H9 (cell line): ENCODE data around the gene COL18A1. TPM values are rescaled to one million over a fixed set of nuclear protein-coding genes. Genes with fewer than 3 reads are reported as not detected.
A peak's percentile ranks its signal among the peaks of the same experiment; 100 is the strongest.

Experiments
- DNase-seq: peaks from one replicate; pipeline ENCODE4 v3.0.0-alpha.2; 2017
- H2AFZ ChIP-seq: one replicate; pipeline ENCODE4 v1.6.1; 2013; ENCODE audit warnings: mild to moderate bottlenecking, low read length, control low read depth, moderate library complexity
- H2AK5ac ChIP-seq: 2 replicates; pipeline ENCODE4 v1.6.1; 2013; ENCODE audit warnings: low read length, control low read depth, mixed read lengths; ENCODE audit not compliant: insufficient read length
- H2BK120ac ChIP-seq: one replicate; pipeline ENCODE4 v1.6.1; 2013; ENCODE audit warnings: low read depth, mild to moderate bottlenecking, low read length, control low read depth, inconsistent platforms; ENCODE audit not compliant: poor library complexity, severe bottlenecking
- H2BK12ac ChIP-seq: 2 replicates; pipeline ENCODE4 v1.6.1; 2013; ENCODE audit warnings: low read length, control low read depth, mixed read lengths, low read depth; ENCODE audit not compliant: insufficient read length
- H2BK15ac ChIP-seq: 2 replicates; pipeline ENCODE4 v1.6.1; 2013; ENCODE audit warnings: low read depth, low read length, control low read depth
- H2BK20ac ChIP-seq: one replicate; pipeline ENCODE4 v1.6.1; 2013; ENCODE audit warnings: low read depth, mild to moderate bottlenecking, low read length, control low read depth, inconsistent platforms; ENCODE audit not compliant: poor library complexity, severe bottlenecking
- H2BK5ac ChIP-seq: 2 replicates; pipeline ENCODE4 v1.6.1; 2013; ENCODE audit warnings: low read length, control low read depth, mixed read lengths; ENCODE audit not compliant: insufficient read length
- H3K14ac ChIP-seq: 2 replicates; pipeline ENCODE4 v1.6.1; 2013; ENCODE audit warnings: low read length, control low read depth; ENCODE audit not compliant: insufficient read depth
- H3K18ac ChIP-seq: 2 replicates; pipeline ENCODE4 v1.6.1; 2013; ENCODE audit warnings: low read depth, mild to moderate bottlenecking, mixed read lengths, low read length, control low read depth; ENCODE audit not compliant: insufficient read length
- H3K23ac ChIP-seq: 2 replicates; pipeline ENCODE4 v1.6.1; 2013; ENCODE audit warnings: low read length, control low read depth, mixed read lengths, low read depth; ENCODE audit not compliant: insufficient read length
- H3K23me2 ChIP-seq: 2 replicates; pipeline ENCODE4 v1.6.1; 2013; ENCODE audit warnings: low read depth, mild to moderate bottlenecking, mixed read lengths, low read length, control low read depth; ENCODE audit not compliant: insufficient read length, poor library complexity, severe bottlenecking
- H3K27ac ChIP-seq: 2 replicates; pipeline ENCODE4 v1.5.1; 2013; ENCODE audit warnings: low read length, control low read depth, mixed read lengths, low read depth; ENCODE audit not compliant: insufficient read length
- H3K27me3 ChIP-seq: 2 replicates; pipeline ENCODE4 v1.6.1; 2013; ENCODE audit warnings: low read length, control low read depth, inconsistent platforms; ENCODE audit not compliant: insufficient read depth
- H3K4ac ChIP-seq: 2 replicates; pipeline ENCODE4 v1.6.1; 2013; ENCODE audit warnings: low read depth, mild to moderate bottlenecking, control low read depth, inconsistent platforms, low read length, moderate library complexity
- H3K4me1 ChIP-seq: 2 replicates; pipeline ENCODE4 v1.6.1; 2013; ENCODE audit warnings: low read length, control low read depth, inconsistent platforms; ENCODE audit not compliant: insufficient read depth
- H3K4me2 ChIP-seq: 2 replicates; pipeline ENCODE4 v1.6.1; 2013; ENCODE audit warnings: low read length, control low read depth, mixed read lengths; ENCODE audit not compliant: insufficient read length, insufficient read depth
- H3K56ac ChIP-seq: 2 replicates; pipeline ENCODE4 v1.6.1; 2013; ENCODE audit warnings: low read depth, mild to moderate bottlenecking, mixed read lengths, low read length, control low read depth; ENCODE audit not compliant: insufficient read length
- H3K79me1 ChIP-seq: 2 replicates; pipeline ENCODE4 v1.6.1; 2013; ENCODE audit warnings: low read depth, mild to moderate bottlenecking, moderate library complexity, low read length, control low read depth, inconsistent platforms; ENCODE audit not compliant: insufficient read depth, poor library complexity, severe bottlenecking
- H3K79me2 ChIP-seq: 2 replicates; pipeline ENCODE4 v1.6.1; 2013; ENCODE audit warnings: low read length, control low read depth, inconsistent platforms; ENCODE audit not compliant: insufficient read depth
- H3K9ac ChIP-seq: 2 replicates; pipeline ENCODE4 v1.6.1; 2013; ENCODE audit warnings: low read length, control low read depth, mixed read lengths; ENCODE audit not compliant: insufficient read length; ENCODE audit errors: extremely low read depth
- H3K9me3 ChIP-seq: one replicate; pipeline ENCODE4 v1.6.1; 2013; ENCODE audit warnings: low read depth, low read length, inconsistent platforms; ENCODE audit not compliant: control insufficient read depth
- H3T11ph ChIP-seq: one replicate; pipeline ENCODE4 v1.6.1; 2013; ENCODE audit warnings: mild to moderate bottlenecking, low read length, control low read depth, inconsistent platforms
- H4K20me1 ChIP-seq: one replicate; pipeline ENCODE4 v1.6.1; 2013; ENCODE audit not compliant: control insufficient read depth, insufficient read length, insufficient read depth
- H4K5ac ChIP-seq: 2 replicates; pipeline ENCODE4 v1.6.1; 2013; ENCODE audit warnings: low read depth, mild to moderate bottlenecking, mixed read lengths, low read length, control low read depth; ENCODE audit not compliant: insufficient read length
- H4K8ac ChIP-seq: replicated peaks from 2 replicates; pipeline ENCODE4 v1.6.1; 2013; ENCODE audit warnings: low read length, control low read depth, mixed read lengths, low read depth; ENCODE audit not compliant: insufficient read length
- H4K91ac ChIP-seq: 2 replicates; pipeline ENCODE4 v1.6.1; 2013; ENCODE audit warnings: low read depth, mild to moderate bottlenecking, moderate library complexity, mixed read lengths, low read length, control low read depth; ENCODE audit not compliant: insufficient read length
- H3K27ac Mint-ChIP-seq, 3 experiments: 2 replicates in 2 of 3; 3 replicates in 1 of 3; pipeline ENCODE4 v1.8.0; 2020 to 2021; ENCODE audit warnings: mixed read lengths in 3 of 3, mild to moderate bottlenecking in 1 of 3, moderate library complexity in 1 of 3
- H3K27me3 Mint-ChIP-seq: 2 replicates; pipeline ENCODE4 v1.8.0; 2021; ENCODE audit warnings: low read depth, mild to moderate bottlenecking, moderate library complexity, mixed read lengths
- H3K36me3 Mint-ChIP-seq, 3 experiments: 2 replicates in 2 of 3; 3 replicates in 1 of 3; pipeline ENCODE4 v1.8.0; 2020 to 2021; ENCODE audit warnings: low read depth in 3 of 3, mixed read lengths in 3 of 3; ENCODE audit not compliant: insufficient read depth in 1 of 3
- H3K4me1 Mint-ChIP-seq, 2 experiments: 2 replicates each; pipeline ENCODE4 v1.8.0; 2020; ENCODE audit warnings: mixed read lengths in 2 of 2
- H3K4me3 Mint-ChIP-seq, 2 experiments: 2 replicates in 1 of 2; 3 replicates in 1 of 2; pipeline ENCODE4 v1.8.0; 2020 to 2021; ENCODE audit warnings: mild to moderate bottlenecking in 2 of 2, mixed read lengths in 2 of 2, moderate library complexity in 1 of 2
- H3K9me3 Mint-ChIP-seq, 2 experiments: 2 replicates in 1 of 2; 3 replicates in 1 of 2; pipeline ENCODE4 v1.8.0; 2020; ENCODE audit warnings: mild to moderate bottlenecking in 2 of 2, mixed read lengths in 2 of 2, moderate library complexity in 1 of 2
- CTCF ChIP-seq: fragments of 200-600 bp; sonication (generic); conservative IDR thresholded peaks from 3 replicates; pipeline ENCODE4 v1.8.0; 2021; ENCODE audit warnings: antibody characterized with exemption, mild to moderate bottlenecking
- WGBS: extraction: QIAGEN DNeasy Blood & Tissue Kit; methylation state at CpG from one replicate; pipeline ENCODE4 v1.1.7; 2013; ENCODE audit warnings: missing lambda C conversion rate, low lambda C conversion rate, mixed read lengths; ENCODE audit not compliant: insufficient read length; ENCODE audit errors: extremely low coverage; 5-methylcytosine and 5-hydroxymethylcytosine counted together
- total RNA-seq: library from RNA; stranded (reverse); gene quantifications from 2 replicates; pipeline ENCODE4 v1.2.1, GENCODE V29; 2021

COL18A1 gene
- total RNA-seq, 1 experiment from 2014 or later = 232 TPM

GRCh38 chr21:45487161-45487806 lies 82.3 kb downstream of the COL18A1 start:
- Histone ChIP-seq H3K27me3 (no peaks in the 10 kb centered on the region), H3T11ph (no peak overlapping the region), H3K4me2 (no peak overlapping the region), H4K91ac (no peak overlapping the region), H2BK5ac (no peak overlapping the region), H3K9ac (no peak overlapping the region), H4K5ac (no peak overlapping the region), H3K23me2 (no peaks in the 10 kb centered on the region), H3K14ac (no peak overlapping the region), H3K4ac (no peak overlapping the region), H2AK5ac (no peak overlapping the region), H2BK15ac (no peak overlapping the region), H3K23ac (no peak overlapping the region), H3K56ac (no peak overlapping the region), H2BK20ac (no peak overlapping the region), H3K9me3 (no peaks in the 10 kb centered on the region), H3K27ac (no peak overlapping the region), H4K8ac (no peak overlapping the region), H4K20me1 (no peaks in the 10 kb centered on the region), H2BK12ac (no peak overlapping the region), H2BK120ac (no peak overlapping the region), H3K79me1 (no peaks in the 10 kb centered on the region), H3K79me2 (no peaks in the 10 kb centered on the region), H3K18ac (no peak overlapping the region), H2AFZ (no peak overlapping the region), H3K4me1 (no peaks in the 10 kb centered on the region)
- peaks cover 0 to 2% of the 10 kb centered on the region in 2 experiments; a peak in 1 of 5 replicates for H3K9me3 Mint-ChIP-seq
- TF ChIP-seq CTCF = no peak
- WGBS = no CpG with 5 or more reads among the region's 33 CpGs
- no peaks in the 10 kb centered on the region for H3K27me3 Mint-ChIP-seq
- H3K4me3 Mint-ChIP-seq = no peak overlapping the region
- H3K36me3 Mint-ChIP-seq = peaks cover 20 to 55% (median 41%) of the 10 kb centered on the region in 3 experiments
- no peak for DNase-seq
- peak overlapping the region in 2 of 3 experiments; percentile 53 to 55; a peak in 2 of 7 replicates for H3K27ac Mint-ChIP-seq
- H3K4me1 Mint-ChIP-seq = peaks cover 14 to 18% of the 10 kb centered on the region in 2 experiments
